GM19395 (cell line): ENCODE data around the gene KLHDC10.
"Not testable (repeated sequence)": the region's sequence is repeated elsewhere in the genome, so short reads cannot be mapped to it uniquely, and the experiment has no call there.

Experiments used
- ATAC-seq: cut with Tn5 transposase; IDR thresholded peaks from one replicate; pipeline ENCODE4 v1.9.1; 2021; ENCODE audit warnings: mild to moderate bottlenecking, moderate library complexity; ENCODE audit not compliant: unreplicated experiment

Gene KLHDC10

GRCh38 chr7:130152493-130153210 lies 82.3 kb downstream of the KLHDC10 start:
- ATAC-seq = no peak

- ATAC-seq = no peak
Observed at GRCh38 chr7:130153211-130153908, 83.0 kb downstream of the KLHDC10 start.

GRCh38 chr7:130154131-130154500 lies 83.8 kb downstream of the KLHDC10 start:
- no peak for ATAC-seq

- no peak for ATAC-seq
Observed at GRCh38 chr7:130154501-130155317, 84.4 kb downstream of the KLHDC10 start.

GRCh38 chr7:130156140-130156539 lies 85.8 kb downstream of the KLHDC10 start:
- no peak for ATAC-seq

- ATAC-seq = no peak
Observed at GRCh38 chr7:130157700-130158099, 87.4 kb downstream of the KLHDC10 start.

- no peak for ATAC-seq
Observed at GRCh38 chr7:130160023-130160422, 89.7 kb downstream of the KLHDC10 start.

GRCh38 chr7:130160455-130160854 lies 90.1 kb downstream of the KLHDC10 start:
- ATAC-seq = no peak

- no peak for ATAC-seq
Observed at GRCh38 chr7:130162196-130162595, 91.9 kb downstream of the KLHDC10 start.

GRCh38 chr7:130174237-130174959 lies 104.1 kb downstream of the KLHDC10 start:
- ATAC-seq = no peak

GRCh38 chr7:130178251-130178650 lies 107.9 kb downstream of the KLHDC10 start:
- ATAC-seq = no peak

- ATAC-seq = no peak
Observed at GRCh38 chr7:130179631-130180030, 109.3 kb downstream of the KLHDC10 start.

GRCh38 chr7:130180571-130181262 lies 110.4 kb downstream of the KLHDC10 start:
- no peak for ATAC-seq

- no peak for ATAC-seq
Observed at GRCh38 chr7:130181263-130181605, 110.9 kb downstream of the KLHDC10 start.

- ATAC-seq = peak; percentile 92
Observed at GRCh38 chr7:130182990-130183389, 112.7 kb downstream of the KLHDC10 start.

GRCh38 chr7:130184349-130184748 lies 114.0 kb downstream of the KLHDC10 start:
- not testable (repeated sequence) for ATAC-seq
